Measurements from ENCODE around the gene PDE10A. TPM values are rescaled to one million over a fixed set of nuclear protein-coding genes. Genes with fewer than 3 reads are reported as not detected.

The PDE10A gene
- polyA plus RNA-seq, 3 donors: not detected

DNA sequence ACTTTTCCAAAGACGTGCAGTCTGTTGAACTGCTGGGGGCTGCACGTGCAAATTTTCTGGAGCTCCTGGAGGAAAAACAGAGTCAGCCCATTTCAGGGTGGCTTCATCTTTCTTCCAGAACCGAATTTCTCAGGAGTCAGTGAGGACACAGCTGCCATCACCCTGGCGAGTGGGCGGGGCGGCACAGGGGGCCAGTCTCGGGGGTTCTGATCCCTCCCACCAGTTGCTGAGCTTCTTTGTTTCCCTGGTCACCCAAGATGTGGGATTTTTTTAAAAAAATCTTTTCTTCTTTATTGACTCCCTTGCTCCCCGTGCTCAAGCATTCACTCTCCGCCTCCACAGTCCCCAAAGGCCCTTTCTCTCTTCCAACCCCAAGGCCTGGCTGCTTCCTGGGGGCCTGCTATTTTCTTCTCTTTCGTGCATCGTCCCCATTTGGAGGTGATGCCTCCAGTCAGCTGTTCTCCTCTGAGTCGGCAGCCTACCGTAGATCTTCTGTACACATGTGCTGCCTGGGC is 362.6 kb downstream of the PDE10A start:
- H3K4me1 ChIP-seq (ENCODE audit: control insufficient read depth in 1 of 2, insufficient read depth in 2 of 2, low read length in 2 of 2): no peaks in the 10 kb centered on the region
- H3K27me3 Mint-ChIP-seq (ENCODE audit: low read depth in 3 of 3): peaks cover 0 to 4% (median 3%) of the 10 kb centered on the region in 3 donors
- no peaks in the 10 kb centered on the region for H3K4me1 Mint-ChIP-seq
- H3K36me3 Mint-ChIP-seq: no peaks in the 10 kb centered on the region
- intact Hi-C loops (cut with micrococcal nuclease): no loop called here
- H3K27ac ChIP-seq (ENCODE audit: low read depth in 1 of 2, low read length in 2 of 2): no peak overlapping the region
- H3K4me3 ChIP-seq (replicated peaks in 1 of 3; ENCODE audit: low read depth in 2 of 3, low read length in 3 of 3): no peak overlapping the region
- H3K9ac ChIP-seq (ENCODE audit: insufficient read depth, low read length, poor library complexity, severe bottlenecking): no peak overlapping the region
- H3K27me3 ChIP-seq (ENCODE audit: control insufficient read depth in 2 of 2, insufficient read depth in 2 of 2, low read length in 2 of 2): no peaks in the 10 kb centered on the region
- H3K36me3 ChIP-seq (replicated peaks in 1 of 2; ENCODE audit: control insufficient read depth in 1 of 2, insufficient read depth in 2 of 2, low read length in 2 of 2): no peaks in the 10 kb centered on the region
- no peak for TF ChIP-seq CTCF (IDR thresholded peaks at IDR 0.05)
- H3K9me3 ChIP-seq (replicated peaks in 1 of 2; ENCODE audit: control insufficient read depth in 1 of 2, insufficient read depth in 1 of 2, low read length in 2 of 2): peaks cover 6 to 44% of the 10 kb centered on the region in 2 donors
- no peak overlapping the region for H3K4me3 Mint-ChIP-seq
- no peaks in the 10 kb centered on the region for H3K79me2 ChIP-seq (ENCODE audit: insufficient read depth, low read length)
- no peak overlapping the region for H3K27ac Mint-ChIP-seq
- no peak for DNase-seq
- H3K4me2 ChIP-seq (replicated peaks; ENCODE audit: extremely low read depth, low read length, poor library complexity, severe bottlenecking): no peak overlapping the region
- peaks cover 19 to 36% (median 22%) of the 10 kb centered on the region in 7 donors for H3K9me3 Mint-ChIP-seq
- H4K20me1 ChIP-seq (ENCODE audit: insufficient read depth, low read length): no peaks in the 10 kb centered on the region
- no peak overlapping the region for H2AFZ ChIP-seq (ENCODE audit: insufficient read depth, low read depth, low read length, poor library complexity, severe bottlenecking)
- 82% methylated on average over 9 of the region's 13 CpGs for WGBS (ENCODE audit: insufficient coverage)

- Histone ChIP-seq H3K36me3 (replicated peaks in 1 of 2; ENCODE audit: control insufficient read depth in 1 of 2, insufficient read depth in 2 of 2, low read length in 2 of 2) (no peaks in the 10 kb centered on the region), H4K20me1 (ENCODE audit: insufficient read depth, low read length) (no peaks in the 10 kb centered on the region), H3K4me3 (replicated peaks in 1 of 3; ENCODE audit: low read depth in 2 of 3, low read length in 3 of 3) (no peak overlapping the region), H3K9me3 (replicated peaks in 1 of 2; ENCODE audit: control insufficient read depth in 1 of 2, insufficient read depth in 1 of 2, low read length in 2 of 2) (peaks cover 6 to 44% of the 10 kb centered on the region in 2 donors), H2AFZ (ENCODE audit: insufficient read depth, low read depth, low read length, poor library complexity, severe bottlenecking) (no peak overlapping the region), H3K9ac (ENCODE audit: insufficient read depth, low read length, poor library complexity, severe bottlenecking) (no peak overlapping the region), H3K27ac (ENCODE audit: low read depth in 1 of 2, low read length in 2 of 2) (no peak overlapping the region), H3K4me2 (replicated peaks; ENCODE audit: extremely low read depth, low read length, poor library complexity, severe bottlenecking) (no peak overlapping the region), H3K27me3 (ENCODE audit: control insufficient read depth in 2 of 2, insufficient read depth in 2 of 2, low read length in 2 of 2) (no peaks in the 10 kb centered on the region), H3K4me1 (ENCODE audit: control insufficient read depth in 1 of 2, insufficient read depth in 2 of 2, low read length in 2 of 2) (no peaks in the 10 kb centered on the region), H3K79me2 (ENCODE audit: insufficient read depth, low read length) (no peaks in the 10 kb centered on the region)
- no peak overlapping the region for H3K27ac Mint-ChIP-seq
- intact Hi-C loops (cut with micrococcal nuclease): no loop called here
- no peak overlapping the region for H3K4me3 Mint-ChIP-seq
- peaks cover 19 to 40% (median 22%) of the 10 kb centered on the region in 7 donors for H3K9me3 Mint-ChIP-seq
- H3K36me3 Mint-ChIP-seq: no peaks in the 10 kb centered on the region
- H3K27me3 Mint-ChIP-seq (ENCODE audit: low read depth in 3 of 3): peaks cover 0 to 4% (median 3%) of the 10 kb centered on the region in 3 donors
- no CpG with 5 or more reads among the region's 5 CpGs for WGBS (ENCODE audit: insufficient coverage)
- no peak for DNase-seq
- H3K4me1 Mint-ChIP-seq: no peaks in the 10 kb centered on the region
- no peak for TF ChIP-seq CTCF (IDR thresholded peaks at IDR 0.05)
Observed at GRCh38 chr6:165298875-165299274, 364.2 kb downstream of the PDE10A start.

Data from CD14-positive monocyte (primary cell).